ENCODE results near the gene DBN1. TPM values are rescaled to one million over a fixed set of nuclear protein-coding genes. Genes with fewer than 3 reads are reported as not detected.

DBN1 gene
- total and polyA plus RNA-seq, 2 donors (not counting 3 experiments of a cell fraction or from before 2014, with no cell fraction given) = 198 to 336 TPM

- POLR2A ChIA-PET = interaction anchor here (0.6 to 1.5 kb wide), 4 partner anchors 8 to 50 kb away, joined by 3 to 7 read pairs (median 4); partner anchors contain the start of genes GRK6 and PDLIM7
- H3K27me3 ChIP-seq (ENCODE audit: control insufficient read depth in 2 of 2, insufficient read depth in 2 of 2, low read length in 2 of 2) = no peaks in the 10 kb centered on the region
- H3K9me1 ChIP-seq (replicated peaks; ENCODE audit: control insufficient read depth, extremely low read depth, insufficient read depth, low read length) = no peaks in the 10 kb centered on the region
- CTCF ChIA-PET = interaction anchor here (0.8 to 13.5 kb wide), 12 partner anchors 8 to 137 kb away, joined by 3 to 288 read pairs (median 6); partner anchors contain the start of genes GRK6 and PFN3
- no peaks in the 10 kb centered on the region for H3K79me2 ChIP-seq (ENCODE audit: control insufficient read depth, insufficient read depth, low read length)
- no peaks in the 10 kb centered on the region for H4K20me1 ChIP-seq (replicated peaks; ENCODE audit: control insufficient read depth, extremely low read depth, insufficient read depth, low read length)
- H3K36me3 ChIP-seq (ENCODE audit: control insufficient read depth in 2 of 2, extremely low read depth in 1 of 2, insufficient read depth in 2 of 2, low read length in 2 of 2) = peaks cover 0 to 1% of the 10 kb centered on the region in 2 experiments
- TF ChIP-seq FOS (IDR thresholded peaks at IDR 0.05; ENCODE audit: borderline replicate concordance, insufficient read depth, low read length) (no peak), GATA2 (IDR thresholded peaks at IDR 0.05; ENCODE audit: insufficient read depth, insufficient read length, low read depth, low read length) (no peak), MYC (IDR thresholded peaks at IDR 0.05; ENCODE audit: low read depth, low read length) (peak; percentile 50), MAX (IDR thresholded peaks at IDR 0.05; ENCODE audit: insufficient read depth, insufficient read length) (no peak), POLR2AphosphoS5 (IDR thresholded peaks at IDR 0.05; ENCODE audit: insufficient read depth, low read depth, low read length) (no peak)
- BruUV-seq (replicated peaks) = no TSS peak
- H3K27ac ChIP-seq (ENCODE audit: insufficient read depth, low read depth, low read length) = no peak overlapping the region
- no peaks in the 10 kb centered on the region for H3K9me3 ChIP-seq (replicated peaks; ENCODE audit: control insufficient read depth, insufficient read depth, low read length)
- dilution Hi-C loops (cut with MboI; ENCODE audit: extremely low pct_ligation_motif_present, low sequenced_read_pairs) = no loop called here
- H2AFZ ChIP-seq (ENCODE audit: low read depth, low read length) = peak overlapping the region; percentile 43
- FAIRE-seq = no peak
- peak overlapping the region; percentile 11 to 58 (median 18) for H3K4me3 ChIP-seq (replicated peaks in 1 of 3; ENCODE audit: insufficient read depth in 1 of 3, low read depth in 1 of 3, low read length in 3 of 3)
- no peak for DNase-seq (ENCODE audit: low read depth, low spot score)
- H3K9ac ChIP-seq (replicated peaks; ENCODE audit: extremely low read depth, insufficient read depth, low read length) = peak overlapping the region; percentile 52
- peak overlapping the region; percentile 65 for H3K4me2 ChIP-seq (ENCODE audit: insufficient read depth, low read length)
- intact Hi-C loops (cut with micrococcal nuclease) = no loop called here
- H3K4me1 ChIP-seq (ENCODE audit: control insufficient read depth, extremely low read depth, insufficient read depth, low read length) = peaks cover 14% of the 10 kb centered on the region
Observed at GRCh38 chr5:177447066-177447610, 26.3 kb downstream of the DBN1 start.
